ENCODE data around the gene CENPE. TPM values are rescaled to one million over a fixed set of nuclear protein-coding genes. Genes with fewer than 3 reads are reported as not detected.

Gene CENPE
- polyA plus RNA-seq, 1 donor, result 5.9 TPM

- peak; percentile 1 to 4 for DNase-seq
- Histone ChIP-seq H3K27me3 (ENCODE audit: control insufficient read depth, insufficient read depth, low read length) (no peaks in the 10 kb centered on the region), H3K27ac (ENCODE audit: low read length) (no peak overlapping the region), H3K4me3 (ENCODE audit: low read length) (no peak overlapping the region), H3K4me1 (ENCODE audit: control insufficient read depth, insufficient read depth, low read length) (no peaks in the 10 kb centered on the region), H3K9me3 (ENCODE audit: control insufficient read depth, low read depth, low read length) (no peaks in the 10 kb centered on the region), H3K36me3 (ENCODE audit: control insufficient read depth, insufficient read depth, low read length) (peaks cover 3% of the 10 kb centered on the region)
- 100% methylated on average over 1 of the region's 1 CpG for WGBS (ENCODE audit: insufficient coverage, low lambda C conversion rate)
Measured at GRCh38 chr4:103136671-103137445, 61.3 kb downstream of the CENPE start.

- DNase-seq, result no peak
- WGBS (ENCODE audit: insufficient coverage, low lambda C conversion rate), result 93% methylated on average over 3 of the region's 8 CpGs
Measured at GRCh38 chr4:103129174-103129573, 69.0 kb downstream of the CENPE start.

GRCh38 chr4:103126126-103126525 lies 72.0 kb downstream of the CENPE start:
- WGBS (ENCODE audit: insufficient coverage, low lambda C conversion rate), result no CpG with 5 or more reads among the region's 3 CpGs
- H3K4me1 ChIP-seq (ENCODE audit: control insufficient read depth, insufficient read depth, low read length), result no peaks in the 10 kb centered on the region
- DNase-seq, result no peak
- H3K27me3 ChIP-seq (ENCODE audit: control insufficient read depth, insufficient read depth, low read length), result no peaks in the 10 kb centered on the region
- no peaks in the 10 kb centered on the region for H3K9me3 ChIP-seq (ENCODE audit: control insufficient read depth, low read depth, low read length)
- no peak overlapping the region for H3K27ac ChIP-seq (ENCODE audit: low read length)
- H3K36me3 ChIP-seq (ENCODE audit: control insufficient read depth, insufficient read depth, low read length), result no peaks in the 10 kb centered on the region
- no peak overlapping the region for H3K4me3 ChIP-seq (ENCODE audit: low read length)

More at GRCh38 chr4:103129174-103129573, 69.0 kb downstream of the CENPE start:
- Histone ChIP-seq H3K36me3 (ENCODE audit: control insufficient read depth, insufficient read depth, low read length) (peaks cover 3% of the 10 kb centered on the region), H3K4me3 (ENCODE audit: low read length) (no peak overlapping the region), H3K4me1 (ENCODE audit: control insufficient read depth, insufficient read depth, low read length) (no peaks in the 10 kb centered on the region), H3K27me3 (ENCODE audit: control insufficient read depth, insufficient read depth, low read length) (no peaks in the 10 kb centered on the region), H3K27ac (ENCODE audit: low read length) (no peak overlapping the region), H3K9me3 (ENCODE audit: control insufficient read depth, low read depth, low read length) (no peaks in the 10 kb centered on the region)

GRCh38 chr4:103123114-103123513 lies 75.0 kb downstream of the CENPE start:
- no peak for DNase-seq
- no peaks in the 10 kb centered on the region for H3K4me1 ChIP-seq (ENCODE audit: control insufficient read depth, insufficient read depth, low read length)
- 100% methylated on average over 2 of the region's 3 CpGs for WGBS (ENCODE audit: insufficient coverage, low lambda C conversion rate)
- no peaks in the 10 kb centered on the region for H3K9me3 ChIP-seq (ENCODE audit: control insufficient read depth, low read depth, low read length)
- H3K27ac ChIP-seq (ENCODE audit: low read length), result no peak overlapping the region
- no peaks in the 10 kb centered on the region for H3K36me3 ChIP-seq (ENCODE audit: control insufficient read depth, insufficient read depth, low read length)
- no peak overlapping the region for H3K4me3 ChIP-seq (ENCODE audit: low read length)
- no peaks in the 10 kb centered on the region for H3K27me3 ChIP-seq (ENCODE audit: control insufficient read depth, insufficient read depth, low read length)

- no peak for DNase-seq
- no peak overlapping the region for H3K4me3 ChIP-seq (ENCODE audit: low read length)
- 60% methylated on average over 1 of the region's 1 CpG for WGBS (ENCODE audit: insufficient coverage, low lambda C conversion rate)
- no peaks in the 10 kb centered on the region for H3K27me3 ChIP-seq (ENCODE audit: control insufficient read depth, insufficient read depth, low read length)
- H3K9me3 ChIP-seq (ENCODE audit: control insufficient read depth, low read depth, low read length), result no peaks in the 10 kb centered on the region
- no peaks in the 10 kb centered on the region for H3K4me1 ChIP-seq (ENCODE audit: control insufficient read depth, insufficient read depth, low read length)
- no peaks in the 10 kb centered on the region for H3K36me3 ChIP-seq (ENCODE audit: control insufficient read depth, insufficient read depth, low read length)
- H3K27ac ChIP-seq (ENCODE audit: low read length), result no peak overlapping the region
Measured at GRCh38 chr4:103118166-103118565, 80.0 kb downstream of the CENPE start.

- Histone ChIP-seq H3K4me3 (ENCODE audit: low read length) (no peak overlapping the region), H3K4me1 (ENCODE audit: control insufficient read depth, insufficient read depth, low read length) (peaks cover 2% of the 10 kb centered on the region), H3K36me3 (ENCODE audit: control insufficient read depth, insufficient read depth, low read length) (peaks cover 3% of the 10 kb centered on the region), H3K27me3 (ENCODE audit: control insufficient read depth, insufficient read depth, low read length) (no peaks in the 10 kb centered on the region), H3K27ac (ENCODE audit: low read length) (no peak overlapping the region), H3K9me3 (ENCODE audit: control insufficient read depth, low read depth, low read length) (no peaks in the 10 kb centered on the region)
- 70% methylated on average over 2 of the region's 4 CpGs for WGBS (ENCODE audit: insufficient coverage, low lambda C conversion rate)
- DNase-seq, result no peak
Measured at GRCh38 chr4:103111598-103111997, 86.5 kb downstream of the CENPE start.

GRCh38 chr4:103108542-103108941 lies 89.6 kb downstream of the CENPE start:
- peak overlapping the region; percentile 56 for H3K27ac ChIP-seq (ENCODE audit: low read length)
- H3K4me1 ChIP-seq (ENCODE audit: control insufficient read depth, insufficient read depth, low read length), result peaks cover 2% of the 10 kb centered on the region
- peak; percentile 22 to 57 for DNase-seq
- H3K36me3 ChIP-seq (ENCODE audit: control insufficient read depth, insufficient read depth, low read length), result peaks cover 3% of the 10 kb centered on the region
- no peaks in the 10 kb centered on the region for H3K9me3 ChIP-seq (ENCODE audit: control insufficient read depth, low read depth, low read length)
- H3K4me3 ChIP-seq (ENCODE audit: low read length), result no peak overlapping the region
- 57% methylated on average over 2 of the region's 4 CpGs for WGBS (ENCODE audit: insufficient coverage, low lambda C conversion rate)
- H3K27me3 ChIP-seq (ENCODE audit: control insufficient read depth, insufficient read depth, low read length), result no peaks in the 10 kb centered on the region

- no peak overlapping the region for H3K27ac ChIP-seq (ENCODE audit: low read length)
- H3K9me3 ChIP-seq (ENCODE audit: control insufficient read depth, low read depth, low read length), result no peaks in the 10 kb centered on the region
- H3K4me3 ChIP-seq (ENCODE audit: low read length), result no peak overlapping the region
- no peak for DNase-seq
- 100% methylated on average over 1 of the region's 2 CpGs for WGBS (ENCODE audit: insufficient coverage, low lambda C conversion rate)
- peaks cover 2% of the 10 kb centered on the region for H3K4me1 ChIP-seq (ENCODE audit: control insufficient read depth, insufficient read depth, low read length)
- peaks cover 3% of the 10 kb centered on the region for H3K36me3 ChIP-seq (ENCODE audit: control insufficient read depth, insufficient read depth, low read length)
- no peaks in the 10 kb centered on the region for H3K27me3 ChIP-seq (ENCODE audit: control insufficient read depth, insufficient read depth, low read length)
Measured at GRCh38 chr4:103105558-103106356, 92.4 kb downstream of the CENPE start.

- no peaks in the 10 kb centered on the region for H3K9me3 ChIP-seq (ENCODE audit: control insufficient read depth, low read depth, low read length)
- peaks cover 3% of the 10 kb centered on the region for H3K36me3 ChIP-seq (ENCODE audit: control insufficient read depth, insufficient read depth, low read length)
- H3K4me3 ChIP-seq (ENCODE audit: low read length), result no peak overlapping the region
- no peaks in the 10 kb centered on the region for H3K27me3 ChIP-seq (ENCODE audit: control insufficient read depth, insufficient read depth, low read length)
- 60% methylated on average over 1 of the region's 3 CpGs for WGBS (ENCODE audit: insufficient coverage, low lambda C conversion rate)
- H3K4me1 ChIP-seq (ENCODE audit: control insufficient read depth, insufficient read depth, low read length), result peaks cover 2% of the 10 kb centered on the region
- no peak for DNase-seq
- H3K27ac ChIP-seq (ENCODE audit: low read length), result no peak overlapping the region
Measured at GRCh38 chr4:103104886-103105285, 93.3 kb downstream of the CENPE start.

GRCh38 chr4:103100691-103101090 lies 97.5 kb downstream of the CENPE start:
- Histone ChIP-seq H3K27me3 (ENCODE audit: control insufficient read depth, insufficient read depth, low read length) (no peaks in the 10 kb centered on the region), H3K4me1 (ENCODE audit: control insufficient read depth, insufficient read depth, low read length) (peaks cover 22% of the 10 kb centered on the region), H3K4me3 (ENCODE audit: low read length) (no peak overlapping the region), H3K27ac (ENCODE audit: low read length) (no peak overlapping the region), H3K9me3 (ENCODE audit: control insufficient read depth, low read depth, low read length) (no peaks in the 10 kb centered on the region), H3K36me3 (ENCODE audit: control insufficient read depth, insufficient read depth, low read length) (no peaks in the 10 kb centered on the region)
- no peak for DNase-seq
- no CpG with 5 or more reads among the region's 5 CpGs for WGBS (ENCODE audit: insufficient coverage, low lambda C conversion rate)
